ENCODE data around the gene TBC1D8B. TPM values are rescaled to one million over a fixed set of nuclear protein-coding genes. Genes with fewer than 3 reads are reported as not detected.

Gene TBC1D8B
- polyA plus RNA-seq, 1 experiment, result 4.5 TPM

GRCh38 chrX:106898462-106898861, 96.0 kb downstream of the TBC1D8B start:
- CTCF ChIA-PET, result interaction anchor here (0.7 to 2.5 kb wide), 8 partner anchors 10 to 61 kb away, joined by 3 to 11 read pairs (median 4); no protein-coding TSS in a partner anchor
- POLR2A ChIA-PET, result no interaction called here
- DNase-seq (ENCODE audit: low read depth), result no peak

GRCh38 chrX:106899276-106899675, 96.8 kb downstream of the TBC1D8B start:
- no peaks in the 10 kb centered on the region for H3K27me3 ChIP-seq (ENCODE audit: control insufficient read depth, insufficient read depth, low read length)

More at GRCh38 chrX:106898462-106898861, 96.0 kb downstream of the TBC1D8B start:
- Histone ChIP-seq H3K27me3 (ENCODE audit: control insufficient read depth, insufficient read depth, low read length) (no peaks in the 10 kb centered on the region), H3K4me3 (ENCODE audit: low read depth, low read length) (no peak overlapping the region), H3K36me3 (ENCODE audit: control insufficient read depth, insufficient read depth, low read length) (no peaks in the 10 kb centered on the region)
- TF ChIP-seq, protein P1, sequence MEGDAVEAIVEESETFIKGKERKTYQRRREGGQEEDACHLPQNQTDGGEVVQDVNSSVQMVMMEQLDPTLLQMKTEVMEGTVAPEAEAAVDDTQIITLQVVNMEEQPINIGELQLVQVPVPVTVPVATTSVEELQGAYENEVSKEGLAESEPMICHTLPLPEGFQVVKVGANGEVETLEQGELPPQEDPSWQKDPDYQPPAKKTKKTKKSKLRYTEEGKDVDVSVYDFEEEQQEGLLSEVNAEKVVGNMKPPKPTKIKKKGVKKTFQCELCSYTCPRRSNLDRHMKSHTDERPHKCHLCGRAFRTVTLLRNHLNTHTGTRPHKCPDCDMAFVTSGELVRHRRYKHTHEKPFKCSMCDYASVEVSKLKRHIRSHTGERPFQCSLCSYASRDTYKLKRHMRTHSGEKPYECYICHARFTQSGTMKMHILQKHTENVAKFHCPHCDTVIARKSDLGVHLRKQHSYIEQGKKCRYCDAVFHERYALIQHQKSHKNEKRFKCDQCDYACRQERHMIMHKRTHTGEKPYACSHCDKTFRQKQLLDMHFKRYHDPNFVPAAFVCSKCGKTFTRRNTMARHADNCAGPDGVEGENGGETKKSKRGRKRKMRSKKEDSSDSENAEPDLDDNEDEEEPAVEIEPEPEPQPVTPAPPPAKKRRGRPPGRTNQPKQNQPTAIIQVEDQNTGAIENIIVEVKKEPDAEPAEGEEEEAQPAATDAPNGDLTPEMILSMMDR (IDR thresholded peaks at IDR 0.05; ENCODE audit: insufficient read depth, low read depth, low read length), result peak; percentile 31; the same call in 1 of the 2 replicates

GRCh38 chrX:106899841-106900240, 97.4 kb downstream of the TBC1D8B start:
- CTCF ChIA-PET, result interaction anchor here (1.4 kb wide), 1 partner anchor 50 kb away, joined by 5 read pairs; no protein-coding TSS in a partner anchor

More at GRCh38 chrX:106899276-106899675, 96.8 kb downstream of the TBC1D8B start:
- H3K36me3 ChIP-seq (ENCODE audit: control insufficient read depth, insufficient read depth, low read length), result no peaks in the 10 kb centered on the region
- CTCF ChIA-PET, result interaction anchor here (0.7 to 2.5 kb wide), 4 partner anchors 26 to 61 kb away, joined by 3 to 11 read pairs (median 4); no protein-coding TSS in a partner anchor
- no peak for DNase-seq (ENCODE audit: low read depth)
- H3K4me3 ChIP-seq (ENCODE audit: low read depth, low read length), result no peak overlapping the region
- POLR2A ChIA-PET, result no interaction called here
- TF ChIP-seq, protein P1 (IDR thresholded peaks at IDR 0.05; ENCODE audit: insufficient read depth, low read depth, low read length), result no peak

DNA sequence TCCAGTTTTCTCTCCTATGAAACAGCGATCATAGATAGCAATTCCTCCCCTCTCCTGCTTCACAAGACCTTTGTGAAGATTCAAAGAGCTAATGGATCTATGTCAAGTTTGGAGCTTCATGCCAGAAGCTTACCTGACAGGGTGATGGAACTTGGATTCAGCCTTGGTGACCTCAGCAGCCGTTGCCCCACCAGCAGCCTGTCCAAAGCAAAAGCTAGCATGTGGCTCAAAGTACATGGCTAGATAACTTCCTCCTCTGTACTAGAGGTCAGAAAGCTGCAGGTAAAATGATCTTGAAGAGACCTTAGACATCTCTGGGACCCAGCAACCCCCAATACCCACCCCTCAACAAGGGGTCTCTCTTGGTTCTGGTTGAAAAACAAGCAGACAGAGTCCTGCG, 98.9 kb downstream of the TBC1D8B start:
- no peaks in the 10 kb centered on the region for H3K36me3 ChIP-seq (ENCODE audit: control insufficient read depth, insufficient read depth, low read length)
- DNase-seq (ENCODE audit: low read depth), result no peak
- POLR2A ChIA-PET, result no interaction called here
- H3K4me3 ChIP-seq (ENCODE audit: low read depth, low read length), result no peak overlapping the region
- TF ChIP-seq, protein P1 (IDR thresholded peaks at IDR 0.05; ENCODE audit: insufficient read depth, low read depth, low read length), result no peak
- H3K27me3 ChIP-seq (ENCODE audit: control insufficient read depth, insufficient read depth, low read length), result no peaks in the 10 kb centered on the region
- CTCF ChIA-PET, result no interaction called here

More at GRCh38 chrX:106899841-106900240, 97.4 kb downstream of the TBC1D8B start:
- Histone ChIP-seq H3K27me3 (ENCODE audit: control insufficient read depth, insufficient read depth, low read length) (no peaks in the 10 kb centered on the region), H3K36me3 (ENCODE audit: control insufficient read depth, insufficient read depth, low read length) (no peaks in the 10 kb centered on the region), H3K4me3 (ENCODE audit: low read depth, low read length) (no peak overlapping the region)
- POLR2A ChIA-PET, result no interaction called here
- DNase-seq (ENCODE audit: low read depth), result no peak
- TF ChIP-seq, protein P1 (IDR thresholded peaks at IDR 0.05; ENCODE audit: insufficient read depth, low read depth, low read length), result no peak

- TF ChIP-seq, protein P1 (IDR thresholded peaks at IDR 0.05; ENCODE audit: insufficient read depth, low read depth, low read length), result no peak
- H3K36me3 ChIP-seq (ENCODE audit: control insufficient read depth, insufficient read depth, low read length), result no peaks in the 10 kb centered on the region
- CTCF ChIA-PET, result no interaction called here
- POLR2A ChIA-PET, result no interaction called here
- H3K27me3 ChIP-seq (ENCODE audit: control insufficient read depth, insufficient read depth, low read length), result no peaks in the 10 kb centered on the region
- no peak overlapping the region for H3K4me3 ChIP-seq (ENCODE audit: low read depth, low read length)
- DNase-seq (ENCODE audit: low read depth), result no peak
These were observed 99.3 kb downstream of the TBC1D8B start for GRCh38 chrX:106901781-106902219.
